OCI-LY7 (cell line): ENCODE results near the gene ADARB2. TPM values are rescaled to one million over a fixed set of nuclear protein-coding genes. Genes with fewer than 3 reads are reported as not detected.

Source experiments
- BruUV-seq: library from RNA; stranded (reverse); fragments of 400-500 nt; replicated peaks from 2 replicates; lab custom pipeline; 2021; lab: Mats Ljungman, UMichigan
- CTCF ChIA-PET: fragments of 300-600 bp; sonication (Branson Sonifier 250); formaldehyde crosslinking; loops from one replicate; lab custom pipeline; 2022; ENCODE audit warnings: antibody characterized with exemption; ENCODE audit not compliant: unreplicated experiment; lab: Charles Lee
- POLR2A ChIA-PET: fragments of 300-600 bp; sonication (Branson Sonifier 250); formaldehyde crosslinking; loops from one replicate; lab custom pipeline; 2022; ENCODE audit warnings: antibody characterized with exemption; lab: Charles Lee
- DNase-seq: peaks from one replicate; pipeline ENCODE4 v3.0.0-alpha.2; 2015; ENCODE audit warnings: low spot score
- H2AFZ ChIP-seq: fragments of 200-600 bp; sonication (generic), shearing (Covaris generic); 2 replicates; pipeline ENCODE4 v1.6.1; 2014; ENCODE audit warnings: mild to moderate bottlenecking, antibody characterized with exemption, low read length, moderate library complexity
- H3K27ac ChIP-seq: fragments of 200-600 bp; sonication (generic); 2 replicates; pipeline ENCODE4 v1.5.1; 2014; ENCODE audit warnings: mixed run types, low read depth, mild to moderate bottlenecking, moderate library complexity, low read length, inconsistent platforms; ENCODE audit not compliant: poor library complexity, severe bottlenecking
- H3K36me3 ChIP-seq: fragments of 200-600 bp; sonication (generic); 2 replicates; pipeline ENCODE4 v1.6.1; 2014; ENCODE audit warnings: mild to moderate bottlenecking, antibody characterized with exemption, low read length, moderate library complexity, mixed read lengths; ENCODE audit not compliant: insufficient read depth
- H3K4me1 ChIP-seq: fragments of 200-600 bp; sonication (generic); 2 replicates; pipeline ENCODE4 v1.5.1; 2014; ENCODE audit warnings: mild to moderate bottlenecking, low read length; ENCODE audit not compliant: insufficient read depth, poor library complexity, severe bottlenecking
- H3K4me2 ChIP-seq: fragments of 200-600 bp; sonication (generic); 2 replicates; pipeline ENCODE4 v1.6.1; 2014; ENCODE audit warnings: mild to moderate bottlenecking, low read length
- H3K4me3 ChIP-seq: fragments of 200-600 bp; sonication (generic); 2 replicates; pipeline ENCODE4 v1.5.1; 2014; ENCODE audit warnings: mild to moderate bottlenecking, low read depth, low read length; ENCODE audit not compliant: poor library complexity, severe bottlenecking
- H3K79me2 ChIP-seq: fragments of 200-600 bp; sonication (generic); 2 replicates; pipeline ENCODE4 v1.6.1; 2016; ENCODE audit warnings: low read depth, mild to moderate bottlenecking, low read length, moderate library complexity, mixed read lengths; ENCODE audit not compliant: insufficient read depth
- H3K9me2 ChIP-seq: fragments of 200-600 bp; sonication (generic); 2 replicates; pipeline ENCODE4 v1.6.1; 2016; ENCODE audit warnings: mild to moderate bottlenecking, low read length, mixed read lengths; ENCODE audit not compliant: insufficient read depth
- H3K9me3 ChIP-seq: fragments of 200-600 bp; sonication (generic); 2 replicates; pipeline ENCODE4 v1.6.1; 2014; ENCODE audit warnings: mild to moderate bottlenecking, mixed run types, low read length, mixed read lengths
- H4K20me1 ChIP-seq: fragments of 200-600 bp; sonication (generic); 2 replicates; pipeline ENCODE4 v1.6.1; 2014; ENCODE audit warnings: mild to moderate bottlenecking, antibody characterized with exemption, low read length, moderate library complexity, mixed read lengths; ENCODE audit not compliant: insufficient read depth
- EZH2phosphoT487 ChIP-seq: fragments of 200-600 bp; sonication (generic); IDR thresholded peaks from 2 replicates; pipeline ENCODE4 v1.6.1; 2018; ENCODE audit warnings: low read depth, borderline replicate concordance, mild to moderate bottlenecking, mixed run types, antibody characterized with exemption, low read length, moderate library complexity, mixed read lengths
- intact Hi-C: fragments of 100-400 bp; cut with micrococcal nuclease; formaldehyde crosslinking; loops from one replicate; pipeline ENCODE4 v1.10.0; 2022; ENCODE audit not compliant: unreplicated experiment
- total RNA-seq, 2 experiments: library from RNA; depleted of rRNA in 1 of 2; stranded (reverse); fragments of >200 nt in 1 of 2; shearing (Covaris generic) in 1 of 2; gene quantifications; 2 replicates each; pipeline ENCODE4 v1.2.3, GENCODE V29; 2014 to 2022
- TF ChIP-seq, protein P1 (sequence below): fragments of 200-600 bp; sonication (generic); conservative IDR thresholded peaks from 2 replicates; pipeline ENCODE4 v1.5.1; 2014; ENCODE audit warnings: mild to moderate bottlenecking, antibody characterized with exemption, low read length, moderate library complexity, mixed read lengths

ADARB2 gene
- total RNA-seq, 2 experiments from 2014 or later: 0.03 TPM; not detected in 1

DNA sequence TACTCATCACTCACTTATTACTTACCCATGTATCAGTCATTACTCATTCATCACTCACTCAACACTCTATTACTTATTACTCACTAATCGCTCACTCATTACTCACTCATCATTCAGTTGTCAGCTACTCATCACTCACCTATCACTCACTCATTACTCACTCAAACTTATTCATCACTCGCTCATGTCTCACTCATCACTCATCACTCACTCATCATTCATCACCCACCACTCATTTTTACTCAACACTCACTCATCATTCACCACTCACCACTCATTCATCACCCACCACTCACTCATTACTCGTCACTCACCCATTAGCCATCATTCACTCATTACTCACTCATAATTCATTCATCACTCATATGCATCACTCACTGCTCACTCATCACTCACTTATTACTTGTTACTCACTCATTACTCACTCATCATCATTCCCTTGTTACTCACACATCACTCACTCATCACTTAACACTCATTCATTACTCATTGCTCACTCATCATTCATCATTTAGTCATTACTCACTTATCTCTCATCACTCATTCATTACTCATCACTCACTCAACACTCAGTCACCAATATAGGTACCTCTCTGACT lies 237.9 kb downstream of the ADARB2 start:
- H3K4me2 ChIP-seq: no peak overlapping the region
- TF ChIP-seq EZH2phosphoT487: no peak
- TF ChIP-seq, protein P1, sequence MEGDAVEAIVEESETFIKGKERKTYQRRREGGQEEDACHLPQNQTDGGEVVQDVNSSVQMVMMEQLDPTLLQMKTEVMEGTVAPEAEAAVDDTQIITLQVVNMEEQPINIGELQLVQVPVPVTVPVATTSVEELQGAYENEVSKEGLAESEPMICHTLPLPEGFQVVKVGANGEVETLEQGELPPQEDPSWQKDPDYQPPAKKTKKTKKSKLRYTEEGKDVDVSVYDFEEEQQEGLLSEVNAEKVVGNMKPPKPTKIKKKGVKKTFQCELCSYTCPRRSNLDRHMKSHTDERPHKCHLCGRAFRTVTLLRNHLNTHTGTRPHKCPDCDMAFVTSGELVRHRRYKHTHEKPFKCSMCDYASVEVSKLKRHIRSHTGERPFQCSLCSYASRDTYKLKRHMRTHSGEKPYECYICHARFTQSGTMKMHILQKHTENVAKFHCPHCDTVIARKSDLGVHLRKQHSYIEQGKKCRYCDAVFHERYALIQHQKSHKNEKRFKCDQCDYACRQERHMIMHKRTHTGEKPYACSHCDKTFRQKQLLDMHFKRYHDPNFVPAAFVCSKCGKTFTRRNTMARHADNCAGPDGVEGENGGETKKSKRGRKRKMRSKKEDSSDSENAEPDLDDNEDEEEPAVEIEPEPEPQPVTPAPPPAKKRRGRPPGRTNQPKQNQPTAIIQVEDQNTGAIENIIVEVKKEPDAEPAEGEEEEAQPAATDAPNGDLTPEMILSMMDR: no peak
- H3K9me3 ChIP-seq: no peaks in the 10 kb centered on the region
- no peak overlapping the region for H3K4me3 ChIP-seq
- no peak overlapping the region for H3K27ac ChIP-seq
- H3K36me3 ChIP-seq: no peaks in the 10 kb centered on the region
- H2AFZ ChIP-seq: no peak overlapping the region
- intact Hi-C loops: no loop called here
- no peaks in the 10 kb centered on the region for H3K79me2 ChIP-seq
- DNase-seq: no peak
- CTCF ChIA-PET: no interaction called here
- no peaks in the 10 kb centered on the region for H3K9me2 ChIP-seq
- H4K20me1 ChIP-seq: no peaks in the 10 kb centered on the region
- POLR2A ChIA-PET: no interaction called here
- no TSS peak for BruUV-seq
- H3K4me1 ChIP-seq: no peaks in the 10 kb centered on the region

DNA sequence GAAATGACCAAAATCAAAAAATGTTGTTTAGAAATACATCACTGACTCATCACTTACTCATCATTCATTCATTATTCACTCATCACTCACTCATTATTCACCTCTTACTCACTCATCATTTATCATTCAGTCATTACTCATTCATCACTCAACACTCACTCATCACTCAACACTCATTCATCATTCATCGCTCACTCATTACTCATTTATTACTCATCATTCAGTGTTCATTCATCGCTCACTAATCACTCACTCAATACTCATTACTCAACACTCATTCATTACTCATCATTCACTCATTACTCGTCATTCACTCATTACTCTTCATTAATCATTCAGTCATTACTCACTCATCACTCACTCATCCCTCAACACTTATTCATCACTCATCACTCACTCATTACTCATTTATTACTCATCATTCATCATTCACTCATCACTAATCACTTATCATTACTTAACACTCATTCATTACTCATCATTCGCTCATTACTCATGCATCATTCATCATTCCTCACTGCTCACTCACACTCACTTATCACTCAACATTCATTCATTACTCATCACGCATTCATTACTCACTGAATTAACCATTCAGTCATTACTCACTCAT lies 238.5 kb downstream of the ADARB2 start:
- Histone ChIP-seq H3K36me3 (no peaks in the 10 kb centered on the region), H3K9me3 (no peaks in the 10 kb centered on the region), H3K27ac (no peak overlapping the region), H3K4me2 (no peak overlapping the region), H3K9me2 (no peaks in the 10 kb centered on the region), H3K4me1 (no peaks in the 10 kb centered on the region), H4K20me1 (no peaks in the 10 kb centered on the region), H3K4me3 (no peak overlapping the region), H3K79me2 (no peaks in the 10 kb centered on the region), H2AFZ (no peak overlapping the region)
- DNase-seq: no peak
- no peak for TF ChIP-seq EZH2phosphoT487
- TF ChIP-seq, protein P1: no peak
- ChIA-PET CTCF (no interaction called here), POLR2A (no interaction called here)
- BruUV-seq: no TSS peak
- intact Hi-C loops: no loop called here

DNA sequence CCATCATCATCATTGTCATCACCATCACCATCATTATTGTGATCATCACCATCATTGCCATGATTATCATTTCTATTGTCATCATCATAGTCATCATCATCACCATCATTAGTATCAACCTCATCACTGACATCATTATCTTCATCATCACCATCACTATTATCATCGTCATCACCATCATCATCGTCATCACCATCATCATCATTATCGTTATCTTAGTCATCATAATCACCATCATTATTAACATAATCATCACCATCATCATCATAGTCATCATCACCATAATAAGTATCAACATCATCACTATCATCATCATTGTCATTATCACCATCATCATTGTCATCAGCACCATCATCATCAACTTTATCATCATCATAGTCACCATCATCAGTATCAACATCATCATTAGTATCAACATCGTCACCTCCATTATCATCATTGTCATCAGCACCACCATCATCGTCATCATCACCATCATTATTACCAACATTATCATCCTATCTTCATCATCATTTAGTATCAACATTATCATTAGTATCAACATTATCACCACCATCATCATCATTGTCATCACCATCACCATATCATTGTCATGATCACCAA lies 241.3 kb downstream of the ADARB2 start:
- TF ChIP-seq EZH2phosphoT487: no peak
- TF ChIP-seq, protein P1: no peak
- peaks cover 13% of the 10 kb centered on the region for H3K4me1 ChIP-seq
- no peaks in the 10 kb centered on the region for H4K20me1 ChIP-seq
- ChIA-PET CTCF (no interaction called here), POLR2A (no interaction called here)
- BruUV-seq: no TSS peak
- DNase-seq: no peak
- no peaks in the 10 kb centered on the region for H3K79me2 ChIP-seq
- no peak overlapping the region for H3K4me3 ChIP-seq
- no peak overlapping the region for H3K4me2 ChIP-seq
- H2AFZ ChIP-seq: no peak overlapping the region
- H3K36me3 ChIP-seq: no peaks in the 10 kb centered on the region
- no peak overlapping the region for H3K27ac ChIP-seq
- no peaks in the 10 kb centered on the region for H3K9me3 ChIP-seq
- no peaks in the 10 kb centered on the region for H3K9me2 ChIP-seq
- intact Hi-C loops: no loop called here
